PC-9 (cell line): ENCODE results near the gene AP4S1.

Source experiments
- CTCF ChIP-seq: fragments of 200-600 bp; sonication (generic); conservative IDR thresholded peaks from 2 replicates; pipeline ENCODE4 v1.6.1; 2017; ENCODE audit warnings: mixed run types, antibody characterized with exemption, mild to moderate bottlenecking, moderate library complexity
- EZH2 ChIP-seq: fragments of 200-600 bp; sonication (generic); IDR thresholded peaks from 2 replicates; pipeline ENCODE4 v1.8.0; 2017; ENCODE audit warnings: antibody characterized with exemption, low read depth

GRCh38 chr14:31024577-31025366, 677 bp upstream of the AP4S1 start:
- TF ChIP-seq CTCF (no peak), EZH2 (no peak)
